GM18511 (cell line): Measurements from ENCODE around the gene HECW1.
"Not testable (repeated sequence)": the region's sequence is repeated elsewhere in the genome, so short reads cannot be mapped to it uniquely, and the experiment has no call there.

Experiments
- ATAC-seq: cut with Tn5 transposase; IDR thresholded peaks from one replicate; pipeline ENCODE4 v1.9.1; 2021; ENCODE audit warnings: mild to moderate bottlenecking, moderate library complexity; ENCODE audit not compliant: unreplicated experiment

HECW1 gene

GRCh38 chr7:43345696-43346095, 233.2 kb downstream of the HECW1 start:
- ATAC-seq, result not testable (repeated sequence)

GRCh38 chr7:43351683-43352082, 239.2 kb downstream of the HECW1 start:
- no peak for ATAC-seq

- ATAC-seq, result no peak
Observed at GRCh38 chr7:43353902-43354301, 241.5 kb downstream of the HECW1 start.

- ATAC-seq, result no peak
Observed at GRCh38 chr7:43362652-43363034, 250.2 kb downstream of the HECW1 start.

- no peak for ATAC-seq
Observed at GRCh38 chr7:43363035-43363791, 250.8 kb downstream of the HECW1 start.

GRCh38 chr7:43364391-43364790, 251.9 kb downstream of the HECW1 start:
- ATAC-seq, result no peak

GRCh38 chr7:43372676-43373355, 260.4 kb downstream of the HECW1 start:
- ATAC-seq, result no peak

GRCh38 chr7:43377196-43377960, 264.9 kb downstream of the HECW1 start:
- ATAC-seq, result no peak

GRCh38 chr7:43379210-43379609, 266.8 kb downstream of the HECW1 start:
- ATAC-seq, result no peak

- ATAC-seq, result no peak
Observed at GRCh38 chr7:43384616-43385308, 272.3 kb downstream of the HECW1 start.

- no peak for ATAC-seq
Observed at GRCh38 chr7:43385309-43385680, 272.8 kb downstream of the HECW1 start.

GRCh38 chr7:43385856-43386255, 273.4 kb downstream of the HECW1 start:
- no peak for ATAC-seq

GRCh38 chr7:43387932-43388331, 275.5 kb downstream of the HECW1 start:
- no peak for ATAC-seq

GRCh38 chr7:43390576-43390975, 278.1 kb downstream of the HECW1 start:
- ATAC-seq, result no peak

GRCh38 chr7:43391518-43391917, 279.1 kb downstream of the HECW1 start:
- ATAC-seq, result no peak

- no peak for ATAC-seq
Observed at GRCh38 chr7:43392638-43393330, 280.3 kb downstream of the HECW1 start.

- no peak for ATAC-seq
Observed at GRCh38 chr7:43394441-43395130, 282.1 kb downstream of the HECW1 start.

GRCh38 chr7:43395351-43395750, 282.9 kb downstream of the HECW1 start:
- no peak for ATAC-seq

GRCh38 chr7:43396187-43396740, 283.8 kb downstream of the HECW1 start:
- ATAC-seq, result no peak

GRCh38 chr7:43398831-43399230, 286.4 kb downstream of the HECW1 start:
- ATAC-seq, result no peak
